ENCODE measurements around the gene FXR1.
"Not testable (repeated sequence)": the region's sequence is repeated elsewhere in the genome, so short reads cannot be mapped to it uniquely, and the experiment has no call there.

The FXR1 gene

GRCh38 chr3:180932819-180933218, 20.3 kb downstream of the FXR1 start:
- DNase-seq (ENCODE audit: low read depth in 3 of 3, low spot score in 1 of 3) = no peak

- DNase-seq (ENCODE audit: low read depth in 3 of 3, low spot score in 1 of 3) = no peak
Observed at GRCh38 chr3:180934638-180935037, 22.2 kb downstream of the FXR1 start.

GRCh38 chr3:180940826-180941225, 28.4 kb downstream of the FXR1 start:
- DNase-seq (ENCODE audit: low read depth in 3 of 3, low spot score in 1 of 3) = no peak

GRCh38 chr3:180947761-180948390, 35.4 kb downstream of the FXR1 start:
- no peak for DNase-seq (ENCODE audit: low read depth in 3 of 3, low spot score in 1 of 3)

- DNase-seq (ENCODE audit: low read depth in 3 of 3, low spot score in 1 of 3) = no peak
Observed at GRCh38 chr3:180959691-180960090, 47.2 kb downstream of the FXR1 start.

GRCh38 chr3:180961087-180961486, 48.6 kb downstream of the FXR1 start:
- no peak for DNase-seq (ENCODE audit: low read depth in 3 of 3, low spot score in 1 of 3)

GRCh38 chr3:180961552-180961951, 49.1 kb downstream of the FXR1 start:
- DNase-seq (ENCODE audit: low read depth in 3 of 3, low spot score in 1 of 3) = no peak

GRCh38 chr3:180962530-180962929, 50.1 kb downstream of the FXR1 start:
- DNase-seq (ENCODE audit: low read depth in 3 of 3, low spot score in 1 of 3) = no peak

- no peak for DNase-seq (ENCODE audit: low read depth in 3 of 3, low spot score in 1 of 3)
Observed at GRCh38 chr3:180970931-180971330, 58.5 kb downstream of the FXR1 start.

- no peak for DNase-seq (ENCODE audit: low read depth in 3 of 3, low spot score in 1 of 3)
Observed at GRCh38 chr3:180973543-180973942, 61.1 kb downstream of the FXR1 start.

- no peak for DNase-seq (ENCODE audit: low read depth in 3 of 3, low spot score in 1 of 3)
Observed at GRCh38 chr3:180974286-180974685, 61.8 kb downstream of the FXR1 start.

- DNase-seq (ENCODE audit: low read depth in 3 of 3, low spot score in 1 of 3) = no peak
Observed at GRCh38 chr3:180977498-180977897, 65.0 kb downstream of the FXR1 start.

GRCh38 chr3:180979961-180980360, 67.5 kb downstream of the FXR1 start:
- no peak for DNase-seq (ENCODE audit: low read depth in 3 of 3, low spot score in 1 of 3)

GRCh38 chr3:180980611-180981010, 68.1 kb downstream of the FXR1 start:
- DNase-seq (ENCODE audit: low read depth in 3 of 3, low spot score in 1 of 3) = no peak

- no peak for DNase-seq (ENCODE audit: low read depth in 3 of 3, low spot score in 1 of 3)
Observed at GRCh38 chr3:180981912-180982311, 69.4 kb downstream of the FXR1 start.

- DNase-seq (ENCODE audit: low read depth in 3 of 3, low spot score in 1 of 3) = no peak
Observed at GRCh38 chr3:180983136-180983535, 70.7 kb downstream of the FXR1 start.

- DNase-seq (ENCODE audit: low read depth in 3 of 3, low spot score in 1 of 3) = not testable (repeated sequence)
Observed at GRCh38 chr3:180986366-180986765, 73.9 kb downstream of the FXR1 start.

- no peak for DNase-seq (ENCODE audit: low read depth in 3 of 3, low spot score in 1 of 3)
Observed at GRCh38 chr3:180987344-180987743, 74.9 kb downstream of the FXR1 start.

- DNase-seq (ENCODE audit: low read depth in 3 of 3, low spot score in 1 of 3) = peak; percentile 68 to 78 (median 74)
Observed at GRCh38 chr3:180989291-180990163, 77.1 kb downstream of the FXR1 start, which contains the start of gene DNAJC19. DNAJC19 (minus strand) TSS chr3:180989736; CDS start chr3:180989602, 134 bp downstream.

- no peak for DNase-seq (ENCODE audit: low read depth in 3 of 3, low spot score in 1 of 3)
Observed at GRCh38 chr3:180990505-180990904, 78.0 kb downstream of the FXR1 start.

- DNase-seq (ENCODE audit: low read depth in 3 of 3, low spot score in 1 of 3) = no peak
Observed at GRCh38 chr3:180996415-180996932, 84.0 kb downstream of the FXR1 start.

- not testable (repeated sequence) for DNase-seq (ENCODE audit: low read depth in 3 of 3, low spot score in 1 of 3)
Observed at GRCh38 chr3:181002331-181002730, 89.9 kb downstream of the FXR1 start.

All from stimulated activated CD4-positive, alpha-beta T cell treated with anti-CD3 and anti-CD28 coated beads, TNF-alpha, amount 100 ng/mL, for 1 hour (primary cell).